Measurements from ENCODE around the gene GBE1. TPM values are rescaled to one million over a fixed set of nuclear protein-coding genes. Genes with fewer than 3 reads are reported as not detected.

Gene GBE1
- total and polyA plus RNA-seq, 10 of the 15 experiments (the other 5 are each of a cell fraction or from before 2014, with no cell fraction given), result 21.4 to 62.2 (median 41.5) TPM

DNA sequence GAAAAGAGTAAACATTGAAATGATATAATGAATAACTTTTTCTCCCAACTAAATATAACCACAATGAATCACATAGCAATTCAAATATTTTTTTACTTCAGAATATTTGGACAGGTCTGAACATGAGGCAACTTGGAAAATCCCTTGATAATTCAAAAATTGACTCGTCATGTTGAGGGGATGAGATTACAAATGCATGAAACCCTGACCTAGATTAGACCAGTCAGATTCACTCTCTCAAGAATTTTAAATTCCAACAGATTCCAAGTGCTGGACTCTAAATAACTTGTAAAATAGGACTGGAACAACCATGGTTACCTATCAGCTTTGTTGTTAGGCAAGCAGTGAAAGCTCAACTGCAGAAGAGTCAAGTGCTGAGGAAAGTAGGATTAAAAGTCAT lies 317.5 kb downstream of the GBE1 start:
- H3K36me3 ChIP-seq (ENCODE audit: control insufficient read depth in 2 of 2, insufficient read depth in 2 of 2, low read length in 1 of 2), result no peaks in the 10 kb centered on the region
- no peak overlapping the region for H3K9ac ChIP-seq (ENCODE audit: control insufficient read depth, insufficient read depth, low read length)
- RAD21 ChIA-PET (ENCODE audit: unreplicated experiment), result no interaction called here
- CTCF ChIA-PET, result no interaction called here
- intact Hi-C loops (cut with micrococcal nuclease; ENCODE audit: unreplicated experiment), result no loop called here
- H3K4me1 ChIP-seq (ENCODE audit: control insufficient read depth, insufficient read depth, low read length), result no peaks in the 10 kb centered on the region
- H3K4me2 ChIP-seq (ENCODE audit: control insufficient read depth, insufficient read depth), result no peak overlapping the region
- ATAC-seq (no peak), DNase-seq (ENCODE audit: low read depth, low spot score) (no peak), FAIRE-seq (no peak)
- in situ Hi-C loops (cut with MboI), result no loop called here
- no peak overlapping the region for H2AFZ ChIP-seq (ENCODE audit: control insufficient read depth, low read depth, low read length)
- no peaks in the 10 kb centered on the region for H3K79me2 ChIP-seq (ENCODE audit: control insufficient read depth, insufficient read depth, low read length)
- 75% methylated on average over 1 of the region's 1 CpG for WGBS (ENCODE audit: insufficient coverage, insufficient replicate concordance, low lambda C conversion rate, missing lambda C conversion rate)
- H3K27ac ChIP-seq (ENCODE audit: control insufficient read depth, insufficient read depth), result no peak overlapping the region
- no peaks in the 10 kb centered on the region for H4K20me1 ChIP-seq (ENCODE audit: control insufficient read depth, insufficient read depth)
- H3K4me3 ChIP-seq, result no peak overlapping the region
- TF ChIP-seq RAD51 (IDR thresholded peaks at IDR 0.05) (no peak), CREB1 (IDR thresholded peaks at IDR 0.05; ENCODE audit: low read depth) (no peak), MYB (IDR thresholded peaks at IDR 0.05; ENCODE audit: borderline replicate concordance, low read depth, low read length) (no peak), SUZ12 (IDR thresholded peaks at IDR 0.05; ENCODE audit: unreplicated experiment) (no peak), SIN3A (IDR thresholded peaks at IDR 0.05; ENCODE audit: low read depth, low read length) (no peak), MYC (IDR thresholded peaks at IDR 0.05; ENCODE audit: insufficient read depth, insufficient read length, insufficient replicate concordance, low read length, severe bottlenecking) (no peak), HDAC2 (IDR thresholded peaks at IDR 0.05) (no peak), ZNF274 (IDR thresholded peaks at IDR 0.05; ENCODE audit: insufficient read depth, insufficient read length) (no peak), IKZF2 (IDR thresholded peaks at IDR 0.05) (no peak), GATAD2B (conservative IDR thresholded peaks at IDR 0.05; ENCODE audit: low read depth) (no peak)
- TF ChIP-seq, protein P1, sequence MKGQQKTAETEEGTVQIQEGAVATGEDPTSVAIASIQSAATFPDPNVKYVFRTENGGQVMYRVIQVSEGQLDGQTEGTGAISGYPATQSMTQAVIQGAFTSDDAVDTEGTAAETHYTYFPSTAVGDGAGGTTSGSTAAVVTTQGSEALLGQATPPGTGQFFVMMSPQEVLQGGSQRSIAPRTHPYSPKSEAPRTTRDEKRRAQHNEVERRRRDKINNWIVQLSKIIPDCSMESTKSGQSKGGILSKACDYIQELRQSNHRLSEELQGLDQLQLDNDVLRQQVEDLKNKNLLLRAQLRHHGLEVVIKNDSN (IDR thresholded peaks at IDR 0.05; ENCODE audit: borderline replicate concordance, extremely low read length, insufficient read depth, low read depth, low read length), result no peak
- TF ChIP-seq, protein P2, sequence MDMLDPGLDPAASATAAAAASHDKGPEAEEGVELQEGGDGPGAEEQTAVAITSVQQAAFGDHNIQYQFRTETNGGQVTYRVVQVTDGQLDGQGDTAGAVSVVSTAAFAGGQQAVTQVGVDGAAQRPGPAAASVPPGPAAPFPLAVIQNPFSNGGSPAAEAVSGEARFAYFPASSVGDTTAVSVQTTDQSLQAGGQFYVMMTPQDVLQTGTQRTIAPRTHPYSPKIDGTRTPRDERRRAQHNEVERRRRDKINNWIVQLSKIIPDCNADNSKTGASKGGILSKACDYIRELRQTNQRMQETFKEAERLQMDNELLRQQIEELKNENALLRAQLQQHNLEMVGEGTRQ (IDR thresholded peaks at IDR 0.05; ENCODE audit: borderline replicate concordance, low read depth, low read length), result no peak
- TF ChIP-seq, protein P3, sequence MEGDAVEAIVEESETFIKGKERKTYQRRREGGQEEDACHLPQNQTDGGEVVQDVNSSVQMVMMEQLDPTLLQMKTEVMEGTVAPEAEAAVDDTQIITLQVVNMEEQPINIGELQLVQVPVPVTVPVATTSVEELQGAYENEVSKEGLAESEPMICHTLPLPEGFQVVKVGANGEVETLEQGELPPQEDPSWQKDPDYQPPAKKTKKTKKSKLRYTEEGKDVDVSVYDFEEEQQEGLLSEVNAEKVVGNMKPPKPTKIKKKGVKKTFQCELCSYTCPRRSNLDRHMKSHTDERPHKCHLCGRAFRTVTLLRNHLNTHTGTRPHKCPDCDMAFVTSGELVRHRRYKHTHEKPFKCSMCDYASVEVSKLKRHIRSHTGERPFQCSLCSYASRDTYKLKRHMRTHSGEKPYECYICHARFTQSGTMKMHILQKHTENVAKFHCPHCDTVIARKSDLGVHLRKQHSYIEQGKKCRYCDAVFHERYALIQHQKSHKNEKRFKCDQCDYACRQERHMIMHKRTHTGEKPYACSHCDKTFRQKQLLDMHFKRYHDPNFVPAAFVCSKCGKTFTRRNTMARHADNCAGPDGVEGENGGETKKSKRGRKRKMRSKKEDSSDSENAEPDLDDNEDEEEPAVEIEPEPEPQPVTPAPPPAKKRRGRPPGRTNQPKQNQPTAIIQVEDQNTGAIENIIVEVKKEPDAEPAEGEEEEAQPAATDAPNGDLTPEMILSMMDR (IDR thresholded peaks at IDR 0.05 in 2 of 3, conservative IDR thresholded peaks at IDR 0.05 in 1 of 3; ENCODE audit: control insufficient read depth in 2 of 3, extremely low read depth in 1 of 3, insufficient read depth in 1 of 3, low read depth in 3 of 3, low read length in 3 of 3), result no peak
- TF ChIP-seq, protein P4, sequence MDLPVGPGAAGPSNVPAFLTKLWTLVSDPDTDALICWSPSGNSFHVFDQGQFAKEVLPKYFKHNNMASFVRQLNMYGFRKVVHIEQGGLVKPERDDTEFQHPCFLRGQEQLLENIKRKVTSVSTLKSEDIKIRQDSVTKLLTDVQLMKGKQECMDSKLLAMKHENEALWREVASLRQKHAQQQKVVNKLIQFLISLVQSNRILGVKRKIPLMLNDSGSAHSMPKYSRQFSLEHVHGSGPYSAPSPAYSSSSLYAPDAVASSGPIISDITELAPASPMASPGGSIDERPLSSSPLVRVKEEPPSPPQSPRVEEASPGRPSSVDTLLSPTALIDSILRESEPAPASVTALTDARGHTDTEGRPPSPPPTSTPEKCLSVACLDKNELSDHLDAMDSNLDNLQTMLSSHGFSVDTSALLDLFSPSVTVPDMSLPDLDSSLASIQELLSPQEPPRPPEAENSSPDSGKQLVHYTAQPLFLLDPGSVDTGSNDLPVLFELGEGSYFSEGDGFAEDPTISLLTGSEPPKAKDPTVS (IDR thresholded peaks at IDR 0.05; ENCODE audit: low read depth, low read length), result no peak
- POLR2A ChIA-PET, result no interaction called here
- H3K27me3 ChIP-seq (replicated peaks in 1 of 2; ENCODE audit: control insufficient read depth in 2 of 2, insufficient read depth in 2 of 2, low read length in 1 of 2), result no peaks in the 10 kb centered on the region
- SMC1A ChIA-PET (ENCODE audit: uncharacterized antibody, unreplicated experiment), result no interaction called here
- H3K9me3 ChIP-seq (replicated peaks; ENCODE audit: control insufficient read depth, insufficient read depth, low read length), result no peaks in the 10 kb centered on the region
- BruUV-seq (replicated peaks), result no TSS peak
